HG02840 (cell line): ENCODE measurements around the gene MCRIP1.

Experiments
- ATAC-seq: cut with Tn5 transposase; IDR thresholded peaks from one replicate; pipeline ENCODE4 v1.9.1; 2021; ENCODE audit warnings: mild to moderate bottlenecking, moderate library complexity, moderate number of reproducible peaks; ENCODE audit not compliant: unreplicated experiment, low FRiP score

The MCRIP1 gene

DNA sequence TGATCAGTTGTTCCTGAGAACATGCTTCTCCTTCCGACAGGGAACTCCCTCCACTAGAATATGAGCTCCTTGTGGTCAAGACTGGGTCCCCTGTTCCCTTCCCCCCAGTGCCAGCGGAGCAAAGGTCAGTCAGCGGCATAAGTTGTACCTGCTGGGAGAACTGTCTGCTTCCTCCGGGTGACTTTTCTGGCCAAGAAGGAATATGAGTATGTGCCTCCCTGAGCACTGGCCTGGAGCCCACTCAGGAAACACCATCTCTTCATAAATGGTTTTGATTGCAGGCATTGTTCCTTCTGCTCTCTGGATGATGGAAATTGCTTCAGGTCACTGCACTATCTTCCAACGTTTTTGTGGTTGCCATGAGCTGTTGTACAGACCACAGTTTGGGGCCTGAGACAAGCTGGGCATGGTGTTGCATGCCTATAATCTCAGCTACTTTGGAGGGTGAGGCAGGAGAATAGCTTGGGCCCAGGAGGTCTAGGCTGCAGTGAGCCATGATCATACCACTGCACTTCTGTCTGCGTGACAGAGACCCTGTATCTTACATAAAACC lies 30.1 kb upstream of the MCRIP1 start:
- ATAC-seq: no peak

DNA sequence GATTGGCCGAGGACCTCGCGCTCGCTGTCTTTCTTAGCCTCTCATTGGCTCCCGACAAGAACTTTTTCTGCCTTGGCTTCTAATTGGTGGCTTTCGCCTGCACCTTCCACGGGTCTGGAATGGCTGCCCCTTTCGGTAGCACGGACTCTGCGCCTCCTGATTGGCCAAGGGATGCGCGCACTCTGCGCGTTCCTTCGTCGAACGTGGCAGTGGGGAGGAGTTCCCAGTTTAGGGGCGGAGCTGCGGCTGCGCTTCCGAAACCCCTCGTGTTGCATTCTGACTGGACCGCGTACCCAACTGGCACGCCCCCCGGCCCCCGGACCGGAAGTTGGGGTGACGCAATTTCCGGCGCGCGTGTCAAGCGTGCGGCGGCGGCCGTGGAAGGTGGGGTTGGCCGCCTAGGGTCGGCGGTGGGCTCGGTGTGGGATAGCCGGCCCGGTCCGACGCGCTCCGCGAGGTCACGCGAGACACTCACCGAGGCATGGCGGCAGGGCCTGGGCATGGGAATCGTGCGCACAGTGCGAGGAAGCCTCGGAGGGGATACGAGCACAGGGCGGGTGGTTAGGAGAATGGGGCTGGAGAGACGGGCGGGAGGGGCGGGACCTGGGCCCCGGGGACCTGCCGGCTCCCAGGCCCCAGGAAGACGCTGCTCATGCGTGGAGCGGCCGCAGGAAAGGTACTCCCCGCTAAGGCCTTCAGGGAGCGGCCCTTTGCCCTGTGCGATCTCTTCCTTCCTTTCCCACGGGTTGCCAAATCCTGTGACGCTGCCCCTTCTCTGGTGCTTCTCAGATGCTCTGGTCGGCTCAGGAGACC lies 27.9 kb upstream of the MCRIP1 start:
- ATAC-seq: peak; percentile 78

DNA sequence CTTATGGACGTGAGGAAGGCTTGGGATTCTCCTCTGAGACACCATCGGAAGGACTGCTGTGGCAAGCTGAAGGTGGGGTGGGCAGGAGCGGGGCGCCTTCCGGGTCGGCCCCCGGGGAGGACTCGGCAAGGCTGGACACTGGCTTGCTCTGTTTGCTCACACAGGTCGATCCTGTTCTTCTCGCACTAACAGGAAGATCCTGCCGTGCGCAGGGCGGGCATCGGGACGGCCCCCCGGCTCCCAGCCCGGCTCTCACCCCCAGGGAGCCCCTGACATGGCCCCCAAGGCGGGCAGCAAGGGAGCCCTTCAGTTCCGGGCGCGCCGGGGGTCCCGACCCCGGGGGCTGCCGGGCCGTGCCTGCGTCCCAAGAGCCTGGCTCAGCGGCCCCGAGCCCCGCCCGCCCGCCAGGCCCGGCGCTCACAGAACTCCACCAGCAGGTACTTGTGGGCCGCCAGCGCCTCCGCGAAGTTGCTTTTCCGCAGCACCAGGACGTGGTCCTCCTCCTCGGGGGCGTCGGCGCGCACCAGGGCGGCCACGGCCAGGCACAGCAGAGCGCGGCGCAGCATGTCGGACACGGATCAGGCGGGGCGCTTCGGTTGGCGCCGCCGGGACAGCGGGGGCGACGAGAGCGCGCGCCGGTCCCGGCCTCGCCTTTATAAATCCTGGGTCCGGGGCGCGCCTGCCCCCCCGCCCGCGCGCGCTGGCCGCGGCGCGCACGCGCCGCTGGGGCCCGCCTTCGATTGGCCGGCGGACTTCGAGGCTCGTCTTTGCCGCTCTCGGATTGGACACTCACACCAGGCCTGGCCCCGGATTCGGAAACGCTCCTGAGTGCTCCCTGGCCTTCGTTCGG lies 27.0 kb upstream of the MCRIP1 start, which contains the start of gene P4HB:
Gene P4HB (minus strand): TSS at position 630 of the 850 bp plus-strand sequence. CDS start 64 bp downstream, at position 566.
- ATAC-seq: peak; percentile 79

DNA sequence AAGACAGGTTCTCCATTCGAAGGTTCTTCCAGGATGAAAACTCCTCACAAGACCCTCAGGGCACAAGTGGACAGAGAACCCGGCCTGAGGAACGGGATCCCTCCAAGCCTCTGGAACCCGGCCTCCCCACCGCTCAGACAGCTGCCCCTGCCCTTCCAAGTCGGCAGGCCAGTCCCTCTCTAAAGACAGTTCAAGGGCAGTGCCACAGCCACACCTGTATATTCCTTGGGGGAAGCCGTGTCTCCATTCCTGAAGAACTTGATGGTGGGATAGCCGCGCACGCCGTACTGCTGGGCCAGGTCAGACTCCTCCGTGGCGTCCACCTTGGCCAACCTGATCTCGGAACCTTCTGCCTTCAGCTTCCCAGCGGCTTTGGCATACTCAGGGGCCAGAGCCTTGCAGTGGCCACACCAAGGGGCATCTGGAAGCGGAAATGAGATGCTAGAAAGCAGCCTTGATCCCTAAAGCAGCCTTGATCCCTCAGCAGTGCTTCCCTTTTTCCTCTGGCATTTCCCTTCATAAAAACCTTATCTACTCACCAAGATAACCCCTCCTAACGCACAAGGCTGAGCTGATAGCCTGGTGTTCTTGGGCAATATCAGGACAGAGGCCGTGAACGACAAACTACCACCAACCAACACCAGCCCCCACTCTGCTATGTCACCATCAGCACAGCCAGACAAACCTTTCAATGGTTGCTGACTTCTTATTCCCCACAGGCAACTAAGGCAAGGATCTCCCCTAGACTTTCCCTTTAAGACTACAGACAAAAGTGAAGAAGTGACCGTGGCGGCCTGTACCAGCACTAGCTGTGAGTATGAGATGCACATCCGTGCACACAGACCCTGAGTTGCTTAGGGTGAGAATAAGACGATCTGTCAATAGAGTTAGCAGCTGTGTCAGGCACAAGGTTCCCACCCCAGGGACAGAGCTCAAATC lies 26.1 kb upstream of the MCRIP1 start:
- ATAC-seq: no peak

DNA sequence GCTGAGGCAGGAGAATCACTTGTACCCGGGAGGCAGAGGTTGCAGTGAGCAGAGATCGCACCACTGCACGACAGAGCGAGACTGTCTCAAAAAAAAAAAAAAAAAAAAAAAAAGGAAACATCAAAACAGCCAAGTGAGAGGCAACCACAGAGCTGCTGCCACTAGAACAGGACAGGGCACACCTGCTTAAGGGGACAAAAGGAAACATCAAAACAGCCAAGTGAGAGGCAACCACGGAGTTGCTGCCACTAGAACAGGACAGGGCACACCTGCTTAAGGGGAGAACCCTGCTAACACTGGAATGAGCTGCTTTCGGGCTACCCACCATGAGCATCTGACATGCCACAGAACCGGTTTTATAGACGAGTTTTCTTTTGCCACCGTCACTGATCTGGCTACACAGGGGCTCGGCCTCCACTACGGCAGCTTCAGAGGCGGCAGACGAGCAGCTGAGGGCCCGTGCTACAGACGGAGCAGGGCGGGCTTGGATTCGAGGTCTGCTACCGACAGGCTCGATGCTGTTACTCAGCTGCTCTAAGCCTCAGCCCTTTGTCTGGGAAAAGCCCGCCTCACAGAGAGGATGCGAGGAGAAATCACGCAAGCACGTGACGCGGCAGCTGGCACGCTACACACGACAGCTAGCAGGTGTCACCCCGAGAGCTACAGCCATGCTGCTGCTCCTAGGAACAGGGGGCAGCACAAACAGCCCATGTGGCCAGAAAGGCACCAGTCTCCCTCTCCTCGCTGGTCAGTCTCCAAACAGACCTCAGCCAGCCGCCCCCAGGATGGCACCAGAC lies 25.3 kb upstream of the MCRIP1 start:
- ATAC-seq: no peak

DNA sequence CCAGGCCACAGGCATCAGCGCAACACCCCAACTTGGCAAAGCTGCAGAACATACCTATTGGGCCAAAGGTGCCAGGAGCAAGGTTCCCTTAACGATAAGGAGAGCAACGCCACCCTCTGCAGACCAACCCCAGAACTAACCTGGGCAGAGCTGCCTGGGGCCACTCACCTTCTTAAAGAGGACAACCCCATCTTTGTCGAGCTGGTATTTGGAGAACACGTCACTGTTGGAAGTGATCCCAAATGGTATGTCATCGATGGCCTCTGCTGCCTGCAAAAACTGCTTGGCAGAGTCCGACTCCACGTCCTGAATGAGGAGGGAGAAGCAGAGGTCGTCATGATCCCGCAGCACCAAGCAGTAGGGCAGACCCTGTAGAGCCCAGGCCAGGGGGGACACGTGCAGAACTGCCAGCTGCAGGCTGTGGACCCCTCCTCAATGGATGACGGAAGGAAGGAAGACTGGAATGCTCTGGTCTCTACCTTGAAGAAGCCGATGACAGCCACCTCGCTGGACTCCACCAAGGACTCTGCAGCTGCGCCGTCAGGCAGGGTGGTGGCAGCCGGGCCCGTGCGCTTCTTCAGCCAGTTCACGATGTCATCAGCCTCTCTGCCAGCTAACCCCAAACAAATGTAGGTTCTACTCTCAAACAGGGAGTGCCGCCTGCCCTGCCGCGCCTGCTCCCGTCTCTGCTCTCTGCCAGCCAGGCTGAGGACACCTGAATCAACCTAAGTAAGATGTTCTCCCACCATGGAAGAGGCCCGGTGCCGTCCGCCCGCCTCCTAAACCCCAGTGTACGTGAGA lies 22.1 kb upstream of the MCRIP1 start:
- no peak for ATAC-seq

DNA sequence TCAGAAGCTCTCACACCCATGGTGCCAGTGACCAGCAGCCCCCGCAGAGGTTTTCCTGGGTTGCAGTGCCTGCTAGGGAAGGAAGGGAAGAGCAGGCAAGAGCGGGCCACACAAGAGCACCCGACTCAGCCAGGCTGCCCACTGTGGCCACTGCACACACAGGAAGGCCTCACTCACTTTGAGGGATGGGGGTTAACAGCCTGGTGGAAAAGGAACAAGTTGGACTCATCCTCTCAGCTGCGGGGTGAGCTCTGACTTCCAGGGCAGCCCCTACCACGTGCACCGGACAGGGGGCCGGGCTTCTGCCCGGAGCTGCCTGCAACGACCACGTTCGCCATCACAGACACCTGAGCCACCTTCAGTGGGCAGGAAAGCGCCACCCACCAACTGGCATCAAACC lies 19.1 kb upstream of the MCRIP1 start:
- no peak for ATAC-seq

DNA sequence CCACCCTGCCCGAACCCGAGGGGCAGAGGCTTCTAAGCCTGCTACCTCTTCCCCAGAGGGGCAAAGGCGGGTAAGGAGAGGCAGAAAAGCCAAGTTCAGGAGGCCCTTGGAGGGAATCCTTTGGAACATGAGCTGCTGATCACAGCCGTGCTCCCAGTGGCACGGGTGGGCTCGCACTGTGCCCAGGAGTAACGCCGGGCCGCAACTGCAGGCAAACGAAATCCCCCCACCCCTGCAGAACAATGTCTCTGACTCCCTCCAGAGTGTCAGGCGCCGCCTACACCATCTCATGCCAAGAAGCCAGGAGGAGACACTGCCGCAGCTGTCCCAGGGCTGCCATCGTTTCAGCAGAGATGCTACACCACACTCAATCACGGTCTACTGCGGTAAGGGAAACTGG lies 18.3 kb upstream of the MCRIP1 start:
- ATAC-seq: no peak

DNA sequence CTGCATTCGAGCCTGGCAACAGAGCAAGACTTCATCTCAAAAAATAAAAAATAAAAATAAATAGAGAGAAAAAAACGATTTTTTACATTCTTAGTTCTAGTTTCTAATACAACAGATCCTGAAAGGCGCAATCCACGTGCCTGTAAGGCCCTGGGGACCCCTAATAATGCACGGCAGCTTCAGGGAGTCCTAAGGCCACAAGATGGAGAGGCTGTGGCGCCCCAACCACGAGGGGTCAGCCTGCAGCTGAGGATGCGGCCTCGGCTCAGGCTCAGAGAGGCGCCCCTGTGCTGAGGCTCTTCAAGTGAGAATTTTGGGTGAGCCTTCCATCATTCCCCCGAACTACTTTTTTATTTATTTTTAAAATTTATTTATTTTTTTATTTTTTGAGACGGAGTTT lies 16.4 kb upstream of the MCRIP1 start:
- ATAC-seq: no peak

DNA sequence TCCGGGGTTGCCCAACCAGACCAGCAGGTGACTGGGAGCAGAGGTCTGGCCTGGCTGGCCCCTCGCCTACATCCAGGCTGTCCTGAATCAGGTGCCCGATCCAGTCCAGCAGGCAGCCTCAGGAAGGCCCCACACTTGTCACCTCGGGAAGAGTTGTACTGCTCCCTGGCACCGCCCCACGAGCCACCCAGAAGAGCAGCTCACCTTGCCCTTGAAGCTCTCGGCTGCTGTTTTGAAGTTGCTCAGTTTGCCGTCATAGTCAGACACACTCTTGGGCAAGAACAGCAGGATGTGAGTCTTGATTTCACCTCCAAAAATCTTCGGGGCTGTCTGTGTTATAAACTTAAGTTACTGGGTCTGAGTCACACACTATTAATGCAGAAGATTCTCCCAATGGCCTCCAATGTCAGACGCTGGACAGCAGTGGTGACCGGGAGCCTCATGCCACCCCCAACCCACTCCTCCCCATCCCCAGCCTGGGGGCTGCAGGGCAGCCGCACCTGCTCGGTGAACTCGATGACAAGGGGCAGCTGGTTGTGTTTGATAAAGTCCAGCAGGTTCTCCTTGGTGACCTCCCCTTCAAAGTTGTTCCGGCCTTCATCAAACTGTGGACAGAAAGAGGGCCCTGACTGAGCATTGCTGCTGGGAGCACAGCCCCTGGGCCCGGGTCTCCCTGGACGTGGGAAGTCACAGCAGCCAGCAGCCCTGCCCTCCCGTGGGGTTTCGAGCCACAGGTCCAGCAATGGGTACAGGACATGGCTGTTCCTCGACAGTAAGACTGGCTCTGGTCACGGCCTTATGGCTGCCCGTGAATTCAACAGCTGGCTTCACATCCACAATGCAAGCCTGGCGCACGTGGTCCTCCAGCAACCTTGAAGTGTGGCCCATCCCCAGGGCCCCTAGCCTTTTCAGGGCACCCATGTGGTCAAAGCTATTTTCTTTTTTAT lies 13.9 kb upstream of the MCRIP1 start:
- ATAC-seq: no peak

DNA sequence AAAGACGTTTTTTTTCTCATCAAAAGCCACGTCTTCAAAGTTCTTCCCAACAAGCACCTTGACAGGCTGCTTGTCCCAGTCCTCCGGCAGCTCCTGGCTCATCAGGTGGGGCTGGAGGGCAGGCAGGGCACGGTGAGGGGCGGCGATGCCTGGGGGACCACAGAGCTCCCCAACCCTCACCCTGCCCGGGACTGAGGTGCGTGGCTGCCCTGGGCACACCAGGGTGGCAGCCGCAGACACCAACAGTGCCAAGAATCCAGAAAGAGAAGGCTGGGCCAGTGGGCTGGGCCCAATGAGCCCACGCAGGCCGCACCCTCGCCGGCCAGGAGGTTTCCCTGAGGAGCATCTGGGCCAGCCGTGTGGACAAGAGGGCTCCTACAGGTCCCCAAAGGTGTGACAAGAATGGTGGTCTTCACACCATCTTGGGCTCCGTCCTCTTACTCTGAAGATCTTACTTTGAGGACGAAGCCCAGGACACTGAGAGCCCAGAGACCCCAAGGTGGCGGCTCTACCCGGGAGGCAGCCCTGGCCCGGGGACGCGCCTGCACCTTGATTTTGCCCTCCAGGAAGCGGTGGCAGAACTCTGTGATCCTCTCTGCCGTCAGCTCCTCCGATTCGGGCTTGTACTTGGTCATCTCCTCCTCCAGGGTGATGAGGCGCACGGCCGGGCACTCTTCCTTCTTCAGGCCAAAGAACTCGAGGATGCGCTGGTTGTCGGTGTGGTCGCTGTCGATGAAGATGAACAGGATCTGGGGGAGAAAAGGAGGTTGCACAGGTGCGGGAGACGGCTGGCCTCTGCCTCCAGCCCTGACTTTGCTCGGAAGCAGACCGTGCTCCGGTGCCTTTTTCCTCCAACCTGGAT lies 13.0 kb upstream of the MCRIP1 start:
- no peak for ATAC-seq

DNA sequence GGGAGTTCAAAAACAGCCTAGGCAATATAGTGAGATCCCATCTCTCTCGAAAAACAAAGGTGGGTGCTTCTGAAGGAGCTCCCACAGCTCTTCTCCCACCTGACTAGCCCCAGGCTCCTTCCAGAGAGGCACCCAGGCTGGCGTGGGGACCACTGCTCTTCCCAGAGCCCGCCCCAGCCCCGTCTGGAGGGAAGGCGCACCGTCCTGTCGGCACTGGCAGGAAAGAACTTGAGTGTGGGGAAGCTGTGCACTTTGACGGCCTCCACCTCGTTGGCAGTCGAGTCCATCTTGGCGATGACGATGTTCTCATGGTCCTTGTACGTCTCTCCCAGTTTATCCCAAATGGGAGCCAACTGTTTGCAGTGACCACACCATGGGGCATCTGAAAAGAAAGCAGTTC lies 12.3 kb upstream of the MCRIP1 start:
- no peak for ATAC-seq

DNA sequence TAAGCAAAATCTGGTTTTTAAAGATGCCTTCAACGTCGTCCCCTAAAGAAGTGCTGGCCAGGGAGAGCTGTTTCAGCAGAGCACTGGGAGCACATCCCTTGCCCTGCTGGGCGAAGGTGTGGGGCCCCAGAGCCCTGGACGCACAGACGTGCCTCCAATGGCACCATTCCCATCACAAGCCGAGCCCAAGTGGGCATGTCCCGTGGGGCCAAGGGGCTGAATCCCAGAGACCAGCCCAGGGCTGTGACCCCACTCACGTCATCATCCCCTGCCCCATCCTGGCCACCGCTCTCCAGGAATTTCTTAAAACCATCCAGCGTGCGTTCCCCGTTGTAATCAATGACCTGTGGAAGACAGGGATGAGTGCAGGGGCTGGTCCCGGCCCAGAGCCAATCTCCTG lies 11.8 kb upstream of the MCRIP1 start:
- ATAC-seq: no peak

DNA sequence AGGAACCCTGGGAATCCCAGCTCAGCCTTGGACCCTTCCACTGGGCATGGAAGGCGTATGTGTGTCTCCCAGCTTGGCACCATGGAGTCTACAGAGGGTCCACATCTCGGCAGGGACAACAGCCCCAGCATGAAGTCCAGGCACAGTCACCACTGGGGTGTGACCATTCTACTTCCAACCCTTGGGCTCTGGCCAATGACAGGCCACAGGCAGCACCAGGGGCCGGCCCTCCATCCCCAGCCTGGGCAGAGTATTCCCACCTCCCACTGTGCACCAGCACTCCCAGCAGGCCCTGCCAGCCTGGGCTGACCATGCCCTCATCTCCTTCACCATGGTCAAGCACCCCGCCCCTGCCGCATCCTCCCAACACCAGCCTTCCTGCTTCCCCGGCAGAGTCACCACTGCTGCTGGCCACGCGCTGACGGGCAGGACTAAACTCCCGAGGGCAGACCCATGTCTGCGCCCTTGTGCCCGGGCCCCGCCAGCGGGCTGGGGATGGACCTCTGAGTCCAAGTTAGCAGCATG lies 11.3 kb upstream of the MCRIP1 start:
- ATAC-seq: no peak

DNA sequence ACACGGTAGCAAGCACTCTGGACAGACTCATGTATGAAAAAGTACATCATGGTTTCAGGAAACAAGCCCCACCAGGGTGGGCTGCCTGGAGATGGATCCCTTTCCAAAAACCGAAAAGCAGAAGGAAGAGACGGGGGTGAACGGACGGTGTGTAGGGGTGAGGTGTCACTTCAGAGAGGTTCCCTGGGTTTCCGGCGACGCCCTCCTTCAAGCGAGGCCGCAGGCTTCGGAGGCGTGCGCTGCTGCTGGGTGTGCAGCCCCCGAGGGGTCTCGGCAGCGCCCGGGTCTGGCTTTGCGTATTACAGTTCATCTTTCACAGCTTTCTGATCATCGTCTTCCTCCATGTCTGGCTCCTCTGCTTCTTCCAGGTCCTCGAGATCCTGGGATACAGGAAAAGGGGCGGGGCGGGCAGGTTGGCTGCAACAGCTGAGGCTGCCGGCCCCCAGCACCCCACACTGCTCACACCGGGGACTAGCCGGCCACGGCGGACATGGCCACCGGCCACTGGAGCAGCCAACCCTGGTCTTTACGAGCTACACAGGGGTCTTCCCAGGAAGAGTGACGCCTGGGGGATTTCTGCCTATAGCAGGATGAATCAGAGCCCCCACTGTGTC lies 10.7 kb upstream of the MCRIP1 start:
- ATAC-seq: no peak
